ENCODE data around the gene MEIS1.

Gene MEIS1

GRCh38 chr2:66507673-66508201 is 72.8 kb downstream of the MEIS1 start:
- no peak for DNase-seq (ENCODE audit: low spot score)

- no peak for DNase-seq (ENCODE audit: low spot score)
Observed at GRCh38 chr2:66508484-66509071, 73.7 kb downstream of the MEIS1 start.

GRCh38 chr2:66509326-66509811 is 74.4 kb downstream of the MEIS1 start:
- no peak for DNase-seq (ENCODE audit: low spot score)

GRCh38 chr2:66512626-66513025 is 77.7 kb downstream of the MEIS1 start:
- DNase-seq (ENCODE audit: low spot score): no peak

GRCh38 chr2:66515743-66516142 is 80.8 kb downstream of the MEIS1 start:
- no peak for DNase-seq (ENCODE audit: low spot score)

- no peak for DNase-seq (ENCODE audit: low spot score)
Observed at GRCh38 chr2:66516499-66516898, 81.6 kb downstream of the MEIS1 start.

GRCh38 chr2:66517772-66518171 is 82.8 kb downstream of the MEIS1 start:
- DNase-seq (ENCODE audit: low spot score): no peak

GRCh38 chr2:66519264-66519843 is 84.4 kb downstream of the MEIS1 start:
- DNase-seq (ENCODE audit: low spot score): no peak

- no peak for DNase-seq (ENCODE audit: low spot score)
Observed at GRCh38 chr2:66521291-66521922, 86.5 kb downstream of the MEIS1 start.

- no peak for DNase-seq (ENCODE audit: low spot score)
Observed at GRCh38 chr2:66522611-66523376, 87.9 kb downstream of the MEIS1 start.

GRCh38 chr2:66523377-66523969 is 88.5 kb downstream of the MEIS1 start:
- DNase-seq (ENCODE audit: low spot score): no peak

- DNase-seq (ENCODE audit: low spot score): no peak
Observed at GRCh38 chr2:66523990-66524389, 89.1 kb downstream of the MEIS1 start.

GRCh38 chr2:66525606-66526005 is 90.7 kb downstream of the MEIS1 start:
- DNase-seq (ENCODE audit: low spot score): no peak

- peak; percentile 5 for DNase-seq (ENCODE audit: low spot score)
Observed at GRCh38 chr2:66526180-66526579, 91.3 kb downstream of the MEIS1 start.

- DNase-seq (ENCODE audit: low spot score): no peak
Observed at GRCh38 chr2:66528974-66529724, 94.2 kb downstream of the MEIS1 start.

- no peak for DNase-seq (ENCODE audit: low spot score)
Observed at GRCh38 chr2:66530651-66531050, 95.7 kb downstream of the MEIS1 start.

GRCh38 chr2:66531155-66531554 is 96.2 kb downstream of the MEIS1 start:
- DNase-seq (ENCODE audit: low spot score): no peak

- DNase-seq (ENCODE audit: low spot score): no peak
Observed at GRCh38 chr2:66531567-66531966, 96.6 kb downstream of the MEIS1 start.

GRCh38 chr2:66532972-66533868 is 98.3 kb downstream of the MEIS1 start:
- no peak for DNase-seq (ENCODE audit: low spot score)

GRCh38 chr2:66534461-66534860 is 99.5 kb downstream of the MEIS1 start:
- no peak for DNase-seq (ENCODE audit: low spot score)
